SK-N-SH (cell line): Measurements from ENCODE around the gene ZNF444.

ENCODE experiments used
- CHD2 ChIP-seq: fragments of 150-350 bp; IDR thresholded peaks from 2 replicates; pipeline ENCODE4 v1.6.1; 2018; ENCODE audit warnings: low read length; ENCODE audit not compliant: partially characterized antibody
- EP300 ChIP-seq, 2 experiments: IDR thresholded peaks; 2 replicates each; pipeline versions ENCODE4 v1.4.0 to v1.6.1; 2012; ENCODE audit warnings: borderline replicate concordance in 1 of 2, low read depth in 1 of 2, low read length in 1 of 2
- EZH2phosphoT487 ChIP-seq: fragments of 200-600 bp; sonication (generic); IDR thresholded peaks from 2 replicates; pipeline ENCODE4 v1.6.1; 2017; ENCODE audit warnings: low read depth, mixed run types, mild to moderate bottlenecking, antibody characterized with exemption, moderate library complexity, borderline replicate concordance
- FOSL2 ChIP-seq: IDR thresholded peaks from 2 replicates; pipeline ENCODE4 v1.4.0; 2012; ENCODE audit warnings: low read depth, mild to moderate bottlenecking, moderate library complexity, borderline replicate concordance
- MXI1 ChIP-seq: IDR thresholded peaks from 2 replicates; pipeline ENCODE4 v1.6.1; 2012; ENCODE audit warnings: mild to moderate bottlenecking, low read depth, low read length, improper control_type of control experiment
- POLR2AphosphoS5 ChIP-seq: IDR thresholded peaks from 2 replicates; pipeline ENCODE4 v1.6.1; 2012; ENCODE audit warnings: low read depth, low read length
- RFX5 ChIP-seq: IDR thresholded peaks from 2 replicates; pipeline ENCODE4 v1.6.1; 2012; ENCODE audit warnings: mild to moderate bottlenecking, improper control_type of control experiment, low read length
- SMC3 ChIP-seq: IDR thresholded peaks from 2 replicates; pipeline ENCODE4 v1.6.1; 2012; ENCODE audit warnings: low read depth, low read length, improper control_type of control experiment
- TAF1 ChIP-seq: IDR thresholded peaks from 2 replicates; pipeline ENCODE4 v1.6.1; 2012; ENCODE audit warnings: low read depth, mild to moderate bottlenecking, low read length, moderate library complexity, borderline replicate concordance
- YY1 ChIP-seq: IDR thresholded peaks from 2 replicates; pipeline ENCODE4 v1.4.0; 2012; ENCODE audit warnings: low read depth, mild to moderate bottlenecking
- TF ChIP-seq, protein P1 (sequence below): fragments of 200-600 bp; sonication (generic); IDR thresholded peaks from 2 replicates; pipeline ENCODE4 v1.6.1; 2017; ENCODE audit warnings: antibody characterized with exemption, mild to moderate bottlenecking, moderate library complexity
- TF ChIP-seq, protein P2 (sequence below): IDR thresholded peaks from 2 replicates; pipeline ENCODE4 v1.6.1; 2012; ENCODE audit warnings: mild to moderate bottlenecking, low read depth, low read length, moderate library complexity
- TF ChIP-seq, protein P3 (sequence below): fragments of 150-350 bp; IDR thresholded peaks from 2 replicates; pipeline ENCODE4 v1.6.1; 2017; ENCODE audit warnings: antibody characterized with exemption, low read length, low read depth, borderline replicate concordance
- TF ChIP-seq, protein P4 (sequence below): IDR thresholded peaks from 2 replicates; pipeline ENCODE4 v1.4.0; 2012; ENCODE audit warnings: low read depth, borderline replicate concordance

DNA sequence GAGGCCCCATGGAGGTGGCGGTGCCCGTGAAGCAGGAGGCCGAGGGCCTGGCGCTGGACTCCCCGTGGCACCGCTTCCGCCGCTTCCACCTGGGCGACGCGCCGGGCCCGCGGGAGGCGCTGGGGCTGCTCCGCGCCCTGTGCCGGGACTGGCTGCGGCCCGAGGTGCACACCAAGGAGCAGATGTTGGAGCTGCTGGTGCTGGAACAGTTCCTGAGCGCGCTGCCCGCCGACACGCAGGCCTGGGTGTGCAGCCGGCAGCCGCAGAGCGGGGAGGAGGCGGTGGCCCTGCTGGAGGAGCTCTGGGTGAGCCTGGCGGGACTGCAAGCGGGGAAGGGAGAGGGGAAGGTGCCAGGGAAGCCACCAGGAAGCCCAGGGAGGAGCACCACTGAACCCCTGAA is 5.8 kb downstream of the ZNF444 start:
- TF ChIP-seq, protein P1, sequence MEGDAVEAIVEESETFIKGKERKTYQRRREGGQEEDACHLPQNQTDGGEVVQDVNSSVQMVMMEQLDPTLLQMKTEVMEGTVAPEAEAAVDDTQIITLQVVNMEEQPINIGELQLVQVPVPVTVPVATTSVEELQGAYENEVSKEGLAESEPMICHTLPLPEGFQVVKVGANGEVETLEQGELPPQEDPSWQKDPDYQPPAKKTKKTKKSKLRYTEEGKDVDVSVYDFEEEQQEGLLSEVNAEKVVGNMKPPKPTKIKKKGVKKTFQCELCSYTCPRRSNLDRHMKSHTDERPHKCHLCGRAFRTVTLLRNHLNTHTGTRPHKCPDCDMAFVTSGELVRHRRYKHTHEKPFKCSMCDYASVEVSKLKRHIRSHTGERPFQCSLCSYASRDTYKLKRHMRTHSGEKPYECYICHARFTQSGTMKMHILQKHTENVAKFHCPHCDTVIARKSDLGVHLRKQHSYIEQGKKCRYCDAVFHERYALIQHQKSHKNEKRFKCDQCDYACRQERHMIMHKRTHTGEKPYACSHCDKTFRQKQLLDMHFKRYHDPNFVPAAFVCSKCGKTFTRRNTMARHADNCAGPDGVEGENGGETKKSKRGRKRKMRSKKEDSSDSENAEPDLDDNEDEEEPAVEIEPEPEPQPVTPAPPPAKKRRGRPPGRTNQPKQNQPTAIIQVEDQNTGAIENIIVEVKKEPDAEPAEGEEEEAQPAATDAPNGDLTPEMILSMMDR = no peak
- TF ChIP-seq SMC3 (no peak), MXI1 (no peak), FOSL2 (no peak), RFX5 (no peak), YY1 (no peak), POLR2AphosphoS5 (no peak), CHD2 (no peak), TAF1 (no peak), EP300 (IDR thresholded peaks at IDR 0.05; ENCODE audit: borderline replicate concordance in 1 of 2, low read depth in 1 of 2, low read length in 1 of 2) (no peak), EZH2phosphoT487 (no peak)
- TF ChIP-seq, protein P2, sequence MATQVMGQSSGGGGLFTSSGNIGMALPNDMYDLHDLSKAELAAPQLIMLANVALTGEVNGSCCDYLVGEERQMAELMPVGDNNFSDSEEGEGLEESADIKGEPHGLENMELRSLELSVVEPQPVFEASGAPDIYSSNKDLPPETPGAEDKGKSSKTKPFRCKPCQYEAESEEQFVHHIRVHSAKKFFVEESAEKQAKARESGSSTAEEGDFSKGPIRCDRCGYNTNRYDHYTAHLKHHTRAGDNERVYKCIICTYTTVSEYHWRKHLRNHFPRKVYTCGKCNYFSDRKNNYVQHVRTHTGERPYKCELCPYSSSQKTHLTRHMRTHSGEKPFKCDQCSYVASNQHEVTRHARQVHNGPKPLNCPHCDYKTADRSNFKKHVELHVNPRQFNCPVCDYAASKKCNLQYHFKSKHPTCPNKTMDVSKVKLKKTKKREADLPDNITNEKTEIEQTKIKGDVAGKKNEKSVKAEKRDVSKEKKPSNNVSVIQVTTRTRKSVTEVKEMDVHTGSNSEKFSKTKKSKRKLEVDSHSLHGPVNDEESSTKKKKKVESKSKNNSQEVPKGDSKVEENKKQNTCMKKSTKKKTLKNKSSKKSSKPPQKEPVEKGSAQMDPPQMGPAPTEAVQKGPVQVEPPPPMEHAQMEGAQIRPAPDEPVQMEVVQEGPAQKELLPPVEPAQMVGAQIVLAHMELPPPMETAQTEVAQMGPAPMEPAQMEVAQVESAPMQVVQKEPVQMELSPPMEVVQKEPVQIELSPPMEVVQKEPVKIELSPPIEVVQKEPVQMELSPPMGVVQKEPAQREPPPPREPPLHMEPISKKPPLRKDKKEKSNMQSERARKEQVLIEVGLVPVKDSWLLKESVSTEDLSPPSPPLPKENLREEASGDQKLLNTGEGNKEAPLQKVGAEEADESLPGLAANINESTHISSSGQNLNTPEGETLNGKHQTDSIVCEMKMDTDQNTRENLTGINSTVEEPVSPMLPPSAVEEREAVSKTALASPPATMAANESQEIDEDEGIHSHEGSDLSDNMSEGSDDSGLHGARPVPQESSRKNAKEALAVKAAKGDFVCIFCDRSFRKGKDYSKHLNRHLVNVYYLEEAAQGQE = no peak
- TF ChIP-seq, protein P3, sequence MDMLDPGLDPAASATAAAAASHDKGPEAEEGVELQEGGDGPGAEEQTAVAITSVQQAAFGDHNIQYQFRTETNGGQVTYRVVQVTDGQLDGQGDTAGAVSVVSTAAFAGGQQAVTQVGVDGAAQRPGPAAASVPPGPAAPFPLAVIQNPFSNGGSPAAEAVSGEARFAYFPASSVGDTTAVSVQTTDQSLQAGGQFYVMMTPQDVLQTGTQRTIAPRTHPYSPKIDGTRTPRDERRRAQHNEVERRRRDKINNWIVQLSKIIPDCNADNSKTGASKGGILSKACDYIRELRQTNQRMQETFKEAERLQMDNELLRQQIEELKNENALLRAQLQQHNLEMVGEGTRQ = no peak
- TF ChIP-seq, protein P4, sequence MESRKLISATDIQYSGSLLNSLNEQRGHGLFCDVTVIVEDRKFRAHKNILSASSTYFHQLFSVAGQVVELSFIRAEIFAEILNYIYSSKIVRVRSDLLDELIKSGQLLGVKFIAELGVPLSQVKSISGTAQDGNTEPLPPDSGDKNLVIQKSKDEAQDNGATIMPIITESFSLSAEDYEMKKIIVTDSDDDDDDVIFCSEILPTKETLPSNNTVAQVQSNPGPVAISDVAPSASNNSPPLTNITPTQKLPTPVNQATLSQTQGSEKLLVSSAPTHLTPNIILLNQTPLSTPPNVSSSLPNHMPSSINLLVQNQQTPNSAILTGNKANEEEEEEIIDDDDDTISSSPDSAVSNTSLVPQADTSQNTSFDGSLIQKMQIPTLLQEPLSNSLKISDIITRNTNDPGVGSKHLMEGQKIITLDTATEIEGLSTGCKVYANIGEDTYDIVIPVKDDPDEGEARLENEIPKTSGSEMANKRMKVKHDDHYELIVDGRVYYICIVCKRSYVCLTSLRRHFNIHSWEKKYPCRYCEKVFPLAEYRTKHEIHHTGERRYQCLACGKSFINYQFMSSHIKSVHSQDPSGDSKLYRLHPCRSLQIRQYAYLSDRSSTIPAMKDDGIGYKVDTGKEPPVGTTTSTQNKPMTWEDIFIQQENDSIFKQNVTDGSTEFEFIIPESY = no peak
